Cerebellar cortex (tissue), 1 donor: ENCODE measurements around the gene SIT1.

ENCODE experiments used
- DNase-seq: peaks from one replicate; pipeline ENCODE4 v3.0.0-alpha.2; 2015; ENCODE audit warnings: low spot score

The SIT1 gene, protein sequence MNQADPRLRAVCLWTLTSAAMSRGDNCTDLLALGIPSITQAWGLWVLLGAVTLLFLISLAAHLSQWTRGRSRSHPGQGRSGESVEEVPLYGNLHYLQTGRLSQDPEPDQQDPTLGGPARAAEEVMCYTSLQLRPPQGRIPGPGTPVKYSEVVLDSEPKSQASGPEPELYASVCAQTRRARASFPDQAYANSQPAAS

DNA sequence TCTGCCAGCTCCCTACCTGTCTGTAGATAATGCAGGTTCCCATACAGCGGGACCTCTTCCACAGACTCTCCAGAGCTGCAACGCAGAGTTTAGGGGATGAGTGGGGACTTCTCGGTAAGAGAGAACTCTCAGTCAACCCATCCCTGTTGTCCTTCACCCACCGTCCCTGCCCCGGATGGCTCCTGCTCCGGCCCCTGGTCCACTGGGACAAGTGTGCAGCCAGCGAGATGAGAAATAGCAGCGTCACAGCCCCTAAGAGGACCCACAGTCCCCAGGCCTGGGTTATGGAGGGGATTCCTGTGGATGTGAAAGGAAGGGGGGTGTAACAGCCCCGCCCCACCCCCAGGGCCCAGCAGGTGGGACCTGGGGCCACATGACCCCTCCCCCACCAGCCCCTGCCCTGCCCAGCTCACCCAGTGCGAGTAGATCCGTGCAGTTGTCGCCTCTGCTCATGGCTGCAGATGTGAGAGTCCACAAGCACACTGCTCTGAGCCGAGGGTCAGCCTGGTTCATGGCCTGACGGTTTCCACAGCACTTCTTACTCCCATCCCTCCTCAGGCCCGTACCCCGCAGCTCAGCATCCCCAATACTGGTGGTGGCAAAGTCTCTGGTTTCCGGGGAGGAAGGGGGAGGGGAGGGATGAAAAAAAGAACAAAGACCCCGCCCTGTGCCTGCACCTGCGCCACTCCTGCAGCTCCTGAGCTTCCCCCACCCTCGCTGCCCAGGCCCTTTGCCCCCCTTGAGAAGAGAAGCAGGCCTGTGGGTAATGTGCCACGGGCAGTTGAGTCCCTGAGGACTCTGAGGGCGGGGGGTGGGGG is at the start of gene SIT1:
SIT1 (minus strand) TSS at position 591 of the 818 bp plus-strand sequence; CDS start at position 513, 78 bp downstream.
- no peak for DNase-seq

DNA sequence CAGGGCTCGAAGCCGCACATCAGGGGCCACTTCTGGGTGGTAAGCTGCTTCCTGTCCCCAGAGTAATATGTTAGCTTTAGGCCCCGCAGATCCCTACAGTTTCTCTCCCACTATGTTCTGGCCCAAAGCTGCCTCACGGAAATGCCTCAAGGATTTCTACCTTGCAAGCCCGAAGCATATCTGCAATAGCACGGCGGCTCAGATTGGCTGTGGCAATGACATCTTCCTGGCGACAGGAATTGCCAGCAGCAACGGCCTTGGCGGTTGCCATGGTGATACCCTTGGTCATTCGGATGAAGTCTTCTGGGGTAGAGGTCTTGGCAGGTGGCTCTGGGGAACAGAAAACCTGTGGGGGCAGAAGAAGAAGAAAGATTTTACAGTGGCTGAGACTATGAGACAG is 49.3 kb upstream of the SIT1 start:
- DNase-seq = no peak

DNA sequence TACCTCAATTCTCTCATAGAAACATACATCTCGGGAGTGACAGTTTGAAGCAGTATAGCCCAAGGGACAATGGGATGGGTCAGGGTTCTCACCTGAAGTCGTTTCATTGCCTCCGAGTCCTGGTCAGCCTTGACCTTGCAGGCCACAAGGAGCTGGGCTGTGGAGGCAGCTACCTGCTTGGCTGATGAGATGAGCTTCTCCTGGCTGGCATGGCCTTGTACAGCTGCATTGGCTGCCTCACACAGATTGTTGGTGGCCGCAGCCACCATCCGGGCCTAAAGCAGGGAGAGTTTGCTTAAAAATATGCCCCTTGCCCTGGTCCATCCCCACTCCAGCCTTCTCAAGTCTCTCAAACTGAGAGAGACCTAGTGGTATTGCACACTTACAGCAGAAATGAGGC is 47.5 kb upstream of the SIT1 start:
- no peak for DNase-seq

DNA sequence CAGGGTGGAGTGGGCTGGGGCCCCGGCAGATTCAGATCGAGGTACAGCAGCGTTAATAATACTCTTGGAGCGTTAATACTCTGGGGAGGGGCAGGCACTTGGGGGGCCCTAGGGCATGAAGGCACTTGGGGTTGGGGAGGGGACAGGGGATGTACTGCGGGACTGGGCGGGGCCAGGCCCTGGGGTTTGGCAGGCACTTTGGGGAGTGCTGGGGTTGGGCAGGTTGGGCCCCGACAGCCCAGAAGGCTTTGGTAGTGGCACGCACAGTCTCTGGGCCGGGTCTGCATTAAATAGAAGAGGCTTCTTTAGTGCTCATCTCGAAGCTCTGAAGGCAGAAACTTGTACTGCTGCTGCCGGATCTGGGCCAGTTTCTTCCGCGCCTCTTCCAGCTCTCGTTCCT is 46.8 kb upstream of the SIT1 start:
- no peak for DNase-seq

DNA sequence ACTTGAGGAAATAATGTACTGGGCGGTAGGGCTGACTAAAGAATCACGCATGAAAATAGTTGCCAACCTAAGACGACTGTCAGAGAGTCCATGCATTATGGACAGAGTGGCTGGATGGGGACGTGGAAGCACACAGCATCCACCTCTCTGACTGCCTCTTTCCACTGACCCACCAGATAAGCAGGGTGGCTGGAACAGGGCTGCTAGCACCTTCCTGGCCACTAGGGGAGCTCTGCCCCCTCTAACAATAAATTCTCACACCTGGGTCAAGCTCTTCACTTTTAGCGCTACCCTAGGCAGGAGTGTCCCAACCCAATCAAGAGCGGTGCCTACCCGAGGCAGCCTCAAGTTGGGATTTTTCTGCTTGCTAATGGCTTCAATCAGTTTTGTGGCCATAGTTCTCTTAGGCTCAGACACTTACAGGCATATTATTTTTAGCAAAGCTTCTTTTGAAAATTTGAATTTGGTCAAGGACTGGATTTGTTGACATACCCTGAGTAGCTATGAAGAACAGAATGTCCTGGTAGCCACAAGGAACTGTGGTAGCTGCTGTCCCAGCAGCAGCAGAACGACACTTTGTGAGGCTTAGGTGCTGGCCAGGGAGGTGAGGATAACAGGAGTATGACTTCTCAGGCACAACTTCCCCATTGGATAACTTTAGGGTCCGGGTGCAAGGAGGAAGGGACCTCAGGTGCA is 45.9 kb upstream of the SIT1 start:
- peak; percentile 80 for DNase-seq

DNA sequence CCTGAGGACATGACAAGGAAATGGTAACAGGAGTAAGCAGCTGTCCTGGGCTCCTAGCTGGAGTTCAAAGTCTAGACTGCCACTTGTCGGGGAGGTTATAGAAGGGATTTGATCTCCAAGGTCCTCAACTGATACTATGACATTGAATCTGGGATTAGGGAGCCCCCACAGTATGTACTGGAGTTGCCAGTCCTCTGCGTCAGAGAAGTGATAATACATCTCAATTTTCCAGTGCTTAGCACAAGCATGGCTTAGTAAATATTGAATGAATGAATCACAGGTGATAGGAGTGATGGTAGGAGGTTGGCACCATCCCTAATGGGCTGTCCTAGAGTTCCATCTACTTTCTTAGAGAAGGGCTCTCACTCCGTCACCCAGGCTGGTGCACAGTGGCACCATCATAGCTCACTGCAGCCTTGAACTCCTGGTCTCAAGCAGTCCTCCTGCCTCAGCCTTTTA is 45.2 kb upstream of the SIT1 start:
- DNase-seq = no peak

DNA sequence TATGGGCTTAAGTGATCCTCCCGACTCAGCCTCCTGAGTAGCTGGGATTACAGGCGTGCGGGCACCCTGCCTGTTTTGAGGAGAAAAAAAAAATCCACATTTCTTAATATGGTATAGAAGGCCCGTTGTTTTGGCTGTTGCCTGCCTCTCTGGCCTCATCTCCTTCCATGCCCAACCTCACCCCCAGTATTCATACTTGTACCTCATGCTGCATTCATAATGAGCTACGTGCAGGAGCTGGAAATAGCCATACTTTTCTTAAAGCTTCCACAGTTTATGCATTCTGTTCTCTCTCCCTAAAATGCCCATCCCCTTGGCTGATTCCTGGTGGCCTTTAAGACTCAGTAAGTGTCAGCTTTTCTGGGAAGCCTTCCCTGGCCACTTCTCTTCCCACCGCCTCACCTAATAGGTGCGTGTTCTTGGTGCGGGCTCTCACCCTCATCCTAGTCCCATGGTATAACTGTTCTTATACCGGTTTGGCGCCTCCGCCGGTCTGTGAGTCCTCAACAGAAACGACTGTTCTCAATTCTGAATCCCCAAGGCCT is 41.1 kb upstream of the SIT1 start:
- no peak for DNase-seq

DNA sequence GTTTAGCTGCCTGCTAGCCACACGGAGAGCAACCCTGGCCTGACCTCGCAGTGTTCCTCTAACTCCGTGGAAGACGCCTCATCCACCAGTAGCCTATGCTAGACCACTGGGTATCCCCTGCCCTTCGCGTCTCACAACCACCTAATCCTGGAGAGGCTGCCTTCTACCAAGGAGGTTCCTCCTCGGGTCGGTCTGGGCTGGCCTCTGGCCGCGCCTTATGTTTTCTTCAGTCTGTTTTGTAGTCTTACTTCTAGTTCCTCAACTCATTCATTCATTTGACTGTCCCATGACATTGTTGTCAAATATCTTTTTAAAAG is 40.6 kb upstream of the SIT1 start:
- peak; percentile 69 for DNase-seq

DNA sequence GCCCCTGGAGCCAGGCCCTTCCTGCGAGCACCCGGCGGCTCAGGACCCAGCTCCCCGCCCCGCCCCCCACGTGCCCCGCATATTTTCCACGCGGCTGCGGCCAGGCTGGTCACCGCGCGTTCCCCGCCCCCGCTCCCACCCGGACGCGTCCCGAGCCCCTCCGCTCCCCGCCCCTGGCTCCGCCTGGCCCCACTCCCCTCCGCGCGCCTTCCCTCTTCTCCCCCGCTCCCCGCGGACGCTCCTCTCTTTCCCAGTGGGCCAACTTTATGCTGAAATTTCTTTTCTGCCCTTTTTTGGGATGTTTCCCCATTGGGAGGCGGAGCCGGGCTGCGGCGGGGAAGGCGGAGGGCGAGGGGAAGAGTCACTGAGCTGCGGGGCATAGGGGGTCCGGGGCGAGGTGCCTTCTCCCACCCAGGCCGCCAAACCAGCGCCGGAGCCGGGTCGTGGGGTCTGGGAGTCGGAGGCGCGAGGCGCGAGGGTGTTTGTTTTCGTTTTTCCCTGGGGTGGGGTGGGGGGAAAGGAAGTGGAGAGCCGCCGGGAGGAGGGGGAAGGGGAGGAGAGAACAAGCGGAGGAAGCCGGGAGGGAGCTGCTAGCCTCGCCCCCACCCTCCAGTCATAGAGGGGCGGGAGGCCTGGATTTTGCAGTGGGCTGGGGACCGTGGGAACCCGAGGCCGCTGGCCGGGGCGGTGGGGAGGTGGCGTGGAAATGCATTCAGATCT is 40.0 kb upstream of the SIT1 start:
- DNase-seq = peak; percentile 79

DNA sequence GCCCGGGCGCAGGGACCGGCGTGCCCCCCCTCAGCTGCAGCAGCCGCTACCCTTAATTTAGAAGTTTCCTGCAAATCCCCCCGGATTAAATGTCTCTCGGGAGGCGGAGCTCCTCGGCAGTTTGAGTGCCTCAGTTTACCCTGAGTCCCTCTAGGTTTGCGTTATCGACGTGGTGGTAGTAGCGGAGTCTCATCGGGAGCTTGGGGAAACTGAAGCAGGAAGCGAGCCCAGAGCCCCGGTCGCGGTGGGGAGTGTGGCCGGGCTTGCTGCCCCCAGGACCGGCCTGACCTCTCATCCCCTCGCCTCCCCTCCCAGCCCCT is 39.5 kb upstream of the SIT1 start:
- DNase-seq = no peak

DNA sequence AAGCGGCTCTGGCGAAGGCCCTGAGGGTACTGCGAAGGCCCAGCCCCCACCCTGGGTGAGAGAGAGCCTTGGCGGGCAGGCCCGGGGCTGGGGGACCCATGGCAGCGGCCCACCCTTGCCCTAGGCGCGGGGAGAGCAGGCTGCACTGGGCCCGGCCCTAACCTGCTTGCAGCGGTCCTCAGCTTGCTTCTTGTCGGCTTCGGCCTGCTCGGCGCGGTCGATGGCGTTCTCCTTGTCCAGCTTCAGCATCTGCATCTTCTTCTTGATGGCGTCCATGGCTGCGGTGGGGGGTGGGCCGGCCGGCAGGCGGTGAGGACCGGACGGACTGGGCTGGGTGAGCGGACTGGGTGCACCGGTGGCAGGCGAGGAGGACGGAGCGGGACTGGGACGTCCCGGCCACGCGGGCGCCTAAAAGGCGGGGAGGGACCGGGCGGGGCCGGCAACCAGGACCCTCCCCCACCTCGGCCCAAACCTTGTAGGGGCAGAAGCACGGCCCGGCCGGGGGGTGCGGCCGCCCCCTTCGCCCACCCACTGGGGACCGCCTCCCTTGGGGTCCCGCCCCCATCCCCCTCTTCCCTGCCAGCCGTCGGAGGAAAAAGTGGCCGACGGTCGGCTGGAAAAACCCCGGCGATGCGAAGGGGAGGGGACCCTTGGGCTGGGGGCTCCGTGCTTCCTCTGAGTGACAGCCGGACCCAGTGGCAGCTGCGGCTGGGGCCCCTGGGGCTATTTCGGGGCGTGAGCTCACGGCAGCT is 39.0 kb upstream of the SIT1 start, which contains the start of gene TPM2:
TPM2 (minus strand) TSS at position 384 of the 752 bp plus-strand sequence; CDS start at position 276, 108 bp downstream.
- peak; percentile 54 for DNase-seq

DNA sequence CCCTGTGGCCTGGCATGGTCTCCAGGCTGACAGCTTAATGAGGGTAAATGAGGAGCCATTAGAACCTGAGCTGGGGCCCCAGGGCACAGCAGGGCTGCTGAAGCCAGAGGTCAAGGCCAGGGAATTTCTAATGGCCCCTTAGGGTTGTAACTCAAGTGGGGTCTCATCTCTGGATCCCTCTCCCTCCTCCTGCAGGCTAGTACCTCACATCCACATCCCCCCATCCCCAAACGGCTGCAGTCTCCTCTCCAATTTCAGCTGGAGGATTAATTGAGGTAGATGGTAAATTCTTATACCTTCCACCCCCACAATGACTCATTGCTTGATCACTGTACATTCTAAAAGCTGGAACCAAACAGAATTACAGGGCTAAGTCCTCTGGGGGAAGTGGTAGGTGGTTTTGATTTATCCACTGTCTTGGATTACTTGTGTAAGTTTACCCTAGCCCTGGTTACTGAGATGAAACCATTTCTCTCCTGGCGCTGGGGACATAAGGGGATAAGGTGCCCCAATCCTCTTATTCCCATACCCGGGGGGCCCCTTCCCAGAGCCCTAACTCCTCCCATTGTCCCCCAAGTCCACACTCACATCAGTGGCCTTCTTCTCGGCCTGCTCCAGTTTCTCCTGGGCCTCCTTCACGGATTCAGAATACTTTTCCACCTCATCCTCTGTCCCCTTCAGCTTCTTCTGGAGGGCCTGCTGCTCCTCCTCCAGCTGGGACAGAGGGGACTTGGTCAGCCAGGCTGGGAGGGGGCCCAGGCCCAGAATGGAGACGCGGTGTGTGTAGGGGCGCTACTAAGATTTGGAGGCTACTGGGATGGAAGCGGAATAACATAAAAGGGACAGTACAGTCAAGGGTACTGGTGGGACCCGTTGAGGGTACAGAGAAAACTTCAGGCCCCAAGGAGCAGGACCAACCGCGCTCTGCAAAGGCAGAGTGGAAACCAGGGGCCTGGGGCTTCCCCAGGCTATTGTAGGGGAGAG is 38.1 kb upstream of the SIT1 start:
- DNase-seq = no peak

DNA sequence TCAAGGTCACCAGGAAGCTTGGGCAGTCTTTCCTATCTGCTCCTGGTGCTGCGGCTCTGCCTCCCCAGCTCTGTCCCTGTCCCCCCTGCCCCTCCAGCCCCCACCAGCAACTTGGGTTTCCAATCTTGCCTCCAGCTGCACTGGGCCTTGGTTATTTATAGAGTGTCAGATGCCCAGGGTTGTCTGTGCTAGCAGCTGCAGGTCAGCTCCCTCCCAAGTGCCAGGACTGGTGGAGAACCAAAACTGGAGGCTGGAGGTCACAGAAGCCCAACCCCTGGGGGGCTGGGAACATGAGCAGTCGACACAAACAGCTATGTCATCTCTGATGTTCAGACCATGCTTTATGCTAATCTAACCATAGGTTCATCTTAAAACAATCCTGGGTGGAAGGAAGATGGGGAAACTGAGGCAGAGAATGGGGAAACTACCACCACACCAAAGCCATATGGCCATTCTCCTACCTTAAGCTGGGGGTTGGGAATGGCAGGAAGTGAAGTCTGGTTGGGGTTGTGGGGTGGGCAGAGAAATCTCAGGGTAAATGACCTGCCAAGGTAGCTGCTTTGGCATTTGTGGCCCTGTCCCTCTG is 37.3 kb upstream of the SIT1 start:
- DNase-seq = no peak

DNA sequence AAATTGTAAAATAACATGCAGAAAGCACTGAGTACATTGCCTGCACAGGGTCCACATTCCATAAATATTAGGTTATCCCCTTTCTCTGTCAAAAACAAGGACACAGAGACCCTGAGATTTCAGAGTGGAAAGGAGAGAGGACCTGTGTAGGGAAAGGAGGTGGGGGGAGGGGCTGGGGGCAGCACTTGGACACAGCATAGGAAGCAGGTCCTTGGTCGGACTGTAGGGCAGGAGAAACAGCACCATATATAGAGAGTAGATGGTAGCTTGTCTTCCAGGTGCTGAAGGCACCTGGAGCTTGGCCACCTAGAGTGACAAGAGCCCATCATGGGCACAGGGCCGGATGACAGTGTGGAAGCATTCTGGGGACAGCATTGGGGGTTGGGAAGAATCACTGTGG is 36.6 kb upstream of the SIT1 start:
- no peak for DNase-seq

DNA sequence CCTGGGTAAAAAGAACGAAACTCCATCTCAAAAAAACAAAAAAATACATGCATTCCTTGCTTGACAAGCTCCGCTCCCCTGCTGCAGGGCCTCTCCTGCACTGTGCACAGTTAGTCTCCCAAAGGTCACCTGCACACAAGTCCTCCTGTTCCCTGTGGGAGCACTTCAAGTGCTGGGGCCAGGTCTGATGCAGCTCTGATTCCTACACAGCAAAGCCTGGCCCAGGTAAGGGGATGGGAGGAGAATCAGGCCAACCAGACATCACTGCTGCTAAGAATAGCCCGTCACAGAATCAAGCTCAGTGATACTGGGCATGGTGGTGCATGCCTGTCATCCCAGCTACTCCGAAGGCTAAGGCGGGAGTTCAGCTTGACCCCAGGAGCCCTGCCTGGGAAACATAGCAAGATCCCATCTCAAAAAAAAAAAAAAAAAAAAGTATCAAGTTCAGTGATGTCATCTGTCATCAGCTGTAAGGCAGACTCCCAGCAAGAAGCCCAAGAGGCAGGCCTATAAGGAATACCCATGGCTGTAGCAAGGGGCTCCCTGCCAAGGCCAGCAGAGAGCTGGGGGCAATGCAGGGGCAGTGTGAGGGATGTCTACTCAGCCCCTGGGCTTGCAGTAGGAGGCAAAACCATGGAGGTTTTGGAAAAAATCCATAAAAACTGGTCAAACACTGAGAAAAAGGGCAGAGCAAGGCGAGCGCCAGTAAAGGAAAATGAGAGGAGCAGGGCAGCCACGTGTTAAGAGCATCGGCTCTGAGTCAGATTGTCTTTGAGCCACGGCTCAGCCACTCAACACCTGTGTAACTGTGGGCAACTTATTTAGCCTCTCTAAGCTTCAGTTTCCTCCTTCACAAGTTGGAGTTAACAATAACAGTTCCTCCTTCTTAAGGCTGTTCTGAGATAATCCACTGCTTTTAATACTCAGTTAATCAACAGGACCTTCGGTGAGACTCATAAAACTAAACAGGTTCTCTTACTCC is 35.8 kb upstream of the SIT1 start:
- DNase-seq = peak; percentile 94

DNA sequence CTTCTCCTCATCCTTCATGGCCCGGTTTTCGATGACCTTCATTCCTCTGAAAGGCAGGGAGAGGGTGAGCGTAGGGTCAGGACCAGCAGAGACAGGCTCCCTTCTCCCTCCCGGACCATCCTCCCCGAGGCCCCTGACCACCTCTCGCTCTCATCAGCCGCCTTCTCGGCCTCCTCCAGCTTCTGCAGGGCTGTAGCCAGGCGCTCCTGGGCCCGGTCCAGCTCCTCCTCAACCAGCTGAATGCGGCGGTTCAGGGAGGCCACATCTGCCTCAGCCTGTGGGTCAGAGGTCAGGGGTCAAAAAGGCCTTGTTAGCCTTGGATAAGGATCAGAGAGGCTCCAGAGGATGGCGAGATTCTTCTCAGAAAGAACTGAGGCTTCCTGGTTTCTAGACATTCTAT is 34.8 kb upstream of the SIT1 start:
- no peak for DNase-seq

DNA sequence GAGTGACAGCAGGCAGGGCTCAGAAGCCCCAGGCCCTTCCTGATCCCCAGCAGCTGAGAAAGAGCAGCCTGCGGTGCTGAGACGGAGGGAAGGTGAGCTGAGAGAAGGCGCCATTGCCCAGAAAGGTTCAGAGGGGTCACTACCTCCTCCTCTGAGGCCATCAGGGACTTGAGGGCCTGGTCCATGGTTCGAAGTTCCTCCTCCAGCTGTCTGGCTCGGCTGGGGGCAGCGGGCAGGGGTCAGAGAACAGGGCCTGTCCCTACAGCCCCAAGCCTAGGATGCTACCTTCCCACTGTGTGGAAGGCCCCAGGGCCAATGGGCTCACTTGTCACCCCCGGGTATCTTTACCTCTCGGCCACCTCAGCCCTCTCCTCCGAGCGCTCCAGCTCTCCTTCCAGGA is 34.2 kb upstream of the SIT1 start:
- no peak for DNase-seq

DNA sequence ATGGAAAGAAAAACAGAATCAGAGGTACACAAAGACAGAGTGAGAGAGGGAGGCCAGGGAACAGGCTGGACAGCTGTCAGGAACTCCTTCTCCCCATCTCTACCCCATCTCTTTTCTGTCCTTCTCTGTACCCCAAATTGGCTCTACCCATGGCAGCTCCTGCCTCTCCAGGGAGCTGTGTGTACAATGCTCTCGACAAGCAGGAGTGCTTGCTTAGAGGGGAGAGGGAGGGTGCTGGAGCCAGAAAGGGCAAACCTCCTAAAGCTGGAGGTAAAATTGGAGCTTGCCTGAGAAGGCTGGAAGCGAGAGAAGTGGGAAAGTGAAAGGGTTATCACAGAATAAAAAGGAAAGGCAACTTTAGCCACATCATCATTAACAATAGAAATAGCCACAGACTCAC is 32.6 kb upstream of the SIT1 start:
- DNase-seq = no peak
